Measurements from ENCODE around the gene NOL7. TPM values are rescaled to one million over a fixed set of nuclear protein-coding genes. Genes with fewer than 3 reads are reported as not detected.

The NOL7 gene
- total and polyA plus RNA-seq, 2 of the 13 experiments (the other 11 are each of a cell fraction or from before 2014, with no cell fraction given): 37.8 to 186 TPM

- TF ChIP-seq CTCF (CRISPR knock-in tag; IDR thresholded peaks at IDR 0.05) (no peak), SMYD3 (CRISPR knock-in tag; IDR thresholded peaks at IDR 0.05) (no peak), FOXO1 (CRISPR knock-in tag; IDR thresholded peaks at IDR 0.05) (no peak; the same call in 1 of the 2 replicates), ZNF646 (CRISPR knock-in tag; IDR thresholded peaks at IDR 0.05) (no peak), ZNF7 (CRISPR knock-in tag; IDR thresholded peaks at IDR 0.05) (no peak), THAP9 (CRISPR knock-in tag; IDR thresholded peaks at IDR 0.05; ENCODE audit: borderline replicate concordance) (no peak), ZNF615 (CRISPR knock-in tag; IDR thresholded peaks at IDR 0.05; ENCODE audit: borderline replicate concordance) (no peak), ARNT2 (CRISPR knock-in tag; IDR thresholded peaks at IDR 0.05; ENCODE audit: low read depth) (no peak), DNMT1 (CRISPR knock-in tag; IDR thresholded peaks at IDR 0.05) (no peak), TBP (CRISPR knock-in tag; IDR thresholded peaks at IDR 0.05) (no peak), ZFYVE20 (CRISPR knock-in tag; IDR thresholded peaks at IDR 0.05; ENCODE audit: borderline replicate concordance, low read depth) (no peak), MAFK (conservative IDR thresholded peaks at IDR 0.05 in 1 of 2, IDR thresholded peaks at IDR 0.05 in 1 of 2; ENCODE audit: low read length in 2 of 2) (no peak), ZC3H4 (CRISPR knock-in tag; IDR thresholded peaks at IDR 0.05; ENCODE audit: borderline replicate concordance) (peak; percentile 44; the same call in 1 of the 2 replicates), KDM2A (CRISPR knock-in tag; IDR thresholded peaks at IDR 0.05; ENCODE audit: borderline replicate concordance, low read depth) (no peak), SKI (IDR thresholded peaks at IDR 0.05; ENCODE audit: partially characterized antibody) (no peak), KLF9 (CRISPR knock-in tag; IDR thresholded peaks at IDR 0.05; ENCODE audit: low read depth) (no peak), HOXD1 (CRISPR knock-in tag; IDR thresholded peaks at IDR 0.05) (no peak), RBM22 (optimal IDR thresholded peaks at IDR 0.05; ENCODE audit: low read length) (no peak), CREB1 (IDR thresholded peaks at IDR 0.05) (0 out of 2 replicates have a peak, but pooled peaks have one; percentile 42), CREB1 (CRISPR knock-in tag; IDR thresholded peaks at IDR 0.05) (no peak), ZBTB7A (CRISPR knock-in tag; IDR thresholded peaks at IDR 0.05) (no peak)
These were observed 41.4 kb upstream of the NOL7 start (continued) for GRCh38 chr6:13573669-13574110.
